ENCODE measurements around the gene FAM222B. TPM values are rescaled to one million over a fixed set of nuclear protein-coding genes. Genes with fewer than 3 reads are reported as not detected.

Gene FAM222B
- total RNA-seq, 3 donors from 2014 or later, result 9.7 to 12.0 (median 10.5) TPM

GRCh38 chr17:28729950-28730330 is 112.7 kb downstream of the FAM222B start:
- TF ChIP-seq POLR2A (IDR thresholded peaks at IDR 0.05), result no peak
- TF ChIP-seq POLR2AphosphoS5 (IDR thresholded peaks at IDR 0.05), result no peak
- no peak for TF ChIP-seq CTCF (IDR thresholded peaks at IDR 0.05)
- Histone ChIP-seq H3K36me3 (no peaks in the 10 kb centered on the region), H3K27ac (peak overlapping the region; percentile 99), H3K27me3 (no peaks in the 10 kb centered on the region), H3K4me1 (peaks cover 3 to 12% of the 10 kb centered on the region in 2 donors), H3K4me3 (no peak overlapping the region), H3K9me3 (no peaks in the 10 kb centered on the region)
- intact Hi-C loops (cut with DNase I; ENCODE audit: low total_unique reads), result no loop called here
- DNase-seq (ENCODE audit: low spot score in 2 of 2), result no peak

- Histone ChIP-seq H3K4me1 (peaks cover 3 to 12% of the 10 kb centered on the region in 2 donors), H3K27me3 (no peaks in the 10 kb centered on the region), H3K36me3 (no peaks in the 10 kb centered on the region), H3K4me3 (peak within 1 kb of the TSS; percentile 74 to 83 (median 77)), H3K27ac (peak within 1 kb of the TSS; percentile 99), H3K9me3 (no peaks in the 10 kb centered on the region)
- peak in 1 of 3 donors; percentile 8 for TF ChIP-seq CTCF (IDR thresholded peaks at IDR 0.05)
- peak; percentile 29 to 75 (median 75) for TF ChIP-seq POLR2AphosphoS5 (IDR thresholded peaks at IDR 0.05)
- TF ChIP-seq POLR2A (IDR thresholded peaks at IDR 0.05), result peak; percentile 72
- DNase-seq (ENCODE audit: low spot score in 2 of 2), result peak; percentile 98 to 99
- intact Hi-C loops (cut with DNase I; ENCODE audit: low total_unique reads), result no loop called here
Observed at GRCh38 chr17:28728364-28729200, 114.0 kb downstream of the FAM222B start, which contains the start of gene NEK8. TSS of gene NEK8 (plus strand) at chr17:28728788. CDS start at chr17:28728814, 26 bp downstream.

GRCh38 chr17:28726627-28727491 is 115.7 kb downstream of the FAM222B start:
- TF ChIP-seq POLR2A (IDR thresholded peaks at IDR 0.05) (no peak), POLR2AphosphoS5 (IDR thresholded peaks at IDR 0.05) (peak; percentile 64 to 85 (median 78)), CTCF (IDR thresholded peaks at IDR 0.05) (peak; percentile 99 to 100 (median 100))
- H3K9me3 ChIP-seq, result no peaks in the 10 kb centered on the region
- peaks cover 3 to 12% of the 10 kb centered on the region in 2 donors for H3K4me1 ChIP-seq
- H3K4me3 ChIP-seq, result peak overlapping the region; percentile 74 to 83 (median 77)
- H3K27ac ChIP-seq, result peak overlapping the region; percentile 99
- no peaks in the 10 kb centered on the region for H3K36me3 ChIP-seq
- no peaks in the 10 kb centered on the region for H3K27me3 ChIP-seq
- DNase-seq (ENCODE audit: low spot score in 2 of 2), result peak; percentile 94 to 96
- intact Hi-C loops (cut with DNase I; ENCODE audit: low total_unique reads), result no loop called here

- no peak for DNase-seq (ENCODE audit: low spot score in 2 of 2)
- TF ChIP-seq POLR2AphosphoS5 (IDR thresholded peaks at IDR 0.05), result no peak
- no peak for TF ChIP-seq POLR2A (IDR thresholded peaks at IDR 0.05)
- no peak for TF ChIP-seq CTCF (IDR thresholded peaks at IDR 0.05)
- H3K4me1 ChIP-seq, result peaks cover 9 to 12% of the 10 kb centered on the region in 2 donors
- H3K9me3 ChIP-seq, result no peaks in the 10 kb centered on the region
- no peaks in the 10 kb centered on the region for H3K36me3 ChIP-seq
- no peaks in the 10 kb centered on the region for H3K27me3 ChIP-seq
- intact Hi-C loops (cut with DNase I; ENCODE audit: low total_unique reads), result no loop called here
- peak within 1 kb of the TSS; percentile 74 to 83 (median 77) for H3K4me3 ChIP-seq
- H3K27ac ChIP-seq, result peak within 1 kb of the TSS; percentile 99
Observed at GRCh38 chr17:28726226-28726626, 116.4 kb downstream of the FAM222B start, which contains the start of gene TLCD1. TSS of gene TLCD1 (minus strand) at chr17:28726233. CDS start at chr17:28726097, 136 bp downstream.
